ENCODE results near the gene RHOB.
"Not testable (repeated sequence)": the region's sequence is repeated elsewhere in the genome, so short reads cannot be mapped to it uniquely, and the experiment has no call there.

RHOB gene

GRCh38 chr2:20454036-20454981, 7.4 kb downstream of the RHOB start:
- DNase-seq (ENCODE audit: low read depth): no peak

- DNase-seq (ENCODE audit: low read depth): no peak
These were observed 8.3 kb downstream of the RHOB start for GRCh38 chr2:20455076-20455587.

DNA sequence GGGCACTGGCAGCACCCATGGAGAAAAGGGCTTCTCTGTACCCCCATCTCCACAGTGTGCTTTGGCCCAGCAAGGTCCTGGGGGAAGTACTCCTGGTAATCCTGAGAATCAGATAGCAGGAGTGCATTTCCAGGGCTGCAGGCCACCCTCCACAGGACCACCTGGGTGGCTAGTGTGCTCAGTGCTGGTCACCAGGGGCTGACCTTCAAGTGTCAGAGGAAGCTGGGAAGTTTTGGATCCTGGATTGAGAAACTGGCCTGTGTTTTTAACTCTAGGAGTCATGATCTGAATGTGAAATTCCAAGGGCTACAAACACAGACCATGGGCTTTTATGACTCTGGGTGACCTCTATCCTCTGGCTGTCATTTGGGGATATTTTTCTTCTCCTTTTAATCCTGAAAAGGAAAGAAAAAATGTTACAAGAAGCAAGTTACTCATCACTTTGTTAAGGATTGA, 9.3 kb downstream of the RHOB start:
- DNase-seq (ENCODE audit: low read depth): no peak

DNA sequence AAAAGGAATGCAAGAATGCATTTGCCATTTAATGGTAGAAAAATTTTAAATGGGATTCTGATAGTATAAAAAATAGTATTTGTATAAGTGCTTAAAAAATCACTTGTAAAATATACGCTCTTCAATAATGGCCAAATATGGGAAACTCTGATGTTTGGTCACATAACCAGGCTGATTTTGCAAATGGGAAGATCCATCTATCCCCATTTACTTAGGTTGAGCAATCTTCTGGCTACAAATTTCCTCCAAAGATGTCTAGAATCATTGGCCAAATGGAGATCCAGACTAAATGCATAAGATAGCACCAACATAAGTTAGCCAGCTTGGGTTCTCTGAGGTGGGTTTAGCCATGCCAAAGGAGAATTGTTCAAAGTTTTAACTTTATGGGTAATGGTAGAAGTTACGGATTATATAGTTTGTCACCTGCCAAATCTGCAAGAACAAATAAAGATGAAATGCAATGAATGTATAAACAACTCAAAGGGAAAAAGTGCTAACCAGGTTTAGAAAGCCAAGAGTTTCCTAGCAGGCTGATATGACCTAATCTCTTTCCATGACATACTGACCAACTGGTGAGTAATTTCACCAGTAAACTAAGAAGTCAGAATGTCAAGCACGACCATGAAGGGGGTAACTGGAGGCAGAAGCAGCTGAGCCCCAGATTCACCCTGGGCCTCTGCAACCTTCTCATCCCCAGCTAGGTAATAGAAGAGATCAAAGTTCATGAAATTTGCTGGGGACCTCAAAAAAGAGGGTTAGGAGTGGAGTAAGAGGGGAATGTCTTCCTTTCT, 10.0 kb downstream of the RHOB start:
- DNase-seq (ENCODE audit: low read depth): no peak

- DNase-seq (ENCODE audit: low read depth): no peak
These were observed 11.1 kb downstream of the RHOB start for GRCh38 chr2:20457661-20458630.

DNA sequence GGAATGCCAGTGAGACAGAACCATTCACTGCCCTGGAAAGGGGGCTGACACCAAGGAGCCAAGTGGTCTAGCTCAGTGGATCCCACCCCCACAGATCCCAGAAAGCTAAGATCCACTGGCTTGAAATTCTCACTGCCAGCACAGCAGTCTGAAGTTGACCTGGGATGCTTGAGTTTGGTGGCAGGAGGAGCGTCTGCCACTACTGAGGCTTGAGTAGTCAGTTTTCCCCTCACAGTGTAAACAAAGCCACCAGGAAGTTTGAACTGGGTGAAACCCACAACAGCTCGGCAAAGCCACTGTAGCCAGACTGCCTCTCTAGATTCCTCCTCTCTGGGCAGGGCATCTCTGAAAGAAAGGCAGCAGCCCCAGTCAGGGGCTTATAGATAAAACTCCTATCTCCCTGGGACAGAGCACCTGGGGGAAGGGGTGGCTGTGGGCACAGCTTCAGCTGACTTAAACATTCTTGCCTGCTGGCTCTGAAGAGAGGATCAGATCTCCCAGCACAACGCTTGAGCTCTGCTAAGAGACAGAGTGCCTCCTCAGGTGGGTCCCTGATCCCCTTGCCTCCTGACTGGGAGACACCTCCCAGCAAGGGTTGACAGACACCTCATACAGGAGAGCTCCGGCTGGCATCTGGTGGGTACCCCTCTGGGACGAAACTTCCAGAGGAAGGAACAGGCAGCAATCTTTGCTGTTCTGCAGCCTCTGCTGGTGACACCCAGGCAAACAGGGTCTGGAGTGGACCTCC, 12.0 kb downstream of the RHOB start:
- not testable (repeated sequence) for DNase-seq (ENCODE audit: low read depth)

- no peak for DNase-seq (ENCODE audit: low read depth)
These were observed 19.0 kb downstream of the RHOB start for GRCh38 chr2:20465716-20466394.

GRCh38 chr2:20467789-20468548, 21.1 kb downstream of the RHOB start:
- DNase-seq (ENCODE audit: low read depth): no peak

DNA sequence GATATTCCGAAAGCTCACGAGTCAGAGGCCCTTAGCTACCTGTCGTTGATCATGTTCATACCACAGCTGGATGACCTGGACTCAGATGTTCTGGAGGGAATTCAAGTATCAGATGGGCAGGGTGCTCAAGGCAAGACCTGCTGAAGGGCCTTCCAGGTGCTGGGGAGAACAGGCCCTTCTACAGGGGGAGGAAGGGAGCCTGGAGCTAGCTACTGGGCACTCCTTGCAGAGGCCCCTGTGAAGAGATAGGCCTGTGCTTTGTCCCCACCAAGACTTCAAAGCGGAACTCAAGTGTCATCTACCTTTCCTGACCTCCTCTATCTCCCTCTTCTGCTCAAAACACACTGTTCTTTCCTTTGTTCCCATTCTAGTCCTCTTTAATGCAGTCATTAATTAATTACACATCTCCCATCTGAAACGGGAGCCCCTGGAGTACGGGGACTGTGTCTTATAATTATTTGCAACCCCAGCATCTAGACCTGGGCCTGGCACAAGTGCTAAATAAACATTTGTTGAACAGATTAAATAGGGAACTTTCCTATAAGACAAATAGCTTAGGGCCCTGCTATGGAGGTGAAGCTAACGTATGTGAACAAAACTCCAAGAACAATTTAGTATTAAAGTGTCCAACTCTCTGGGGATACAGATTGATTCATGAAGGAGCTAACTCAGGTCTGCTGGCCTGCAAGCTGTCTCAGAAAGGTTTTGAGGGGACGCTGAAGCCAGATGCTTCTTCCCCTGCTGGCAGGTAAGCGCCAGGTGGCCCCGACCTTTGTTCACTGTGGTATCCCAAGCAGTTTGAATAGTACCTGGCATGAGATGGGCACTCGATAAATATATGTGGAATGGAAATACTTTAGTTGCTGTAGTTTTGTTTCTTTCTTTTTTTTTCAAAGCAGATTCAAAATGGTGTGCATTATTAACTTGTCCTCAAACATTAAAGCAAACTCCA, 22.0 kb downstream of the RHOB start:
- DNase-seq (ENCODE audit: low read depth): no peak

- DNase-seq (ENCODE audit: low read depth): no peak
These were observed 22.7 kb downstream of the RHOB start for GRCh38 chr2:20469595-20469994.

- no peak for DNase-seq (ENCODE audit: low read depth)
These were observed 23.3 kb downstream of the RHOB start for GRCh38 chr2:20470211-20470610.

DNA sequence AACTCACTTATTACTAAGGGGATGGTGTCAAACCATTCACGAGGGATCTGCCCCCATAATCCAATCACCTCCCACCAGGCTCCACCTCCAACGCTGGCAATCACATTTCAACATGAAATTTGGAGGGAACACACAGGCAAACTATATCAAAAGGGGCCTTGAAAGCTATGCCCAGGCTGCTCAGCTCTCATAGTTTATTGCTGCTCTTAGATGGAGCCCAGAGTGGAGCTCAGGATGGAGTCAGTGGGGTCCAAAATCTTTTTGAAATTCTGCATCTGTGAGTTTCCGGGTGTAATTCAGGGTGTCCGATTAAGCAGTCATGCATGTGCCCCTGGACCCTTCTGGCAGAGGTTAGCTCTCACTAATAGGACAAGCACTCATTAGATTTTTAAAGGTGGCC, 24.3 kb downstream of the RHOB start:
- DNase-seq (ENCODE audit: low read depth): no peak

GRCh38 chr2:20471902-20472559, 25.2 kb downstream of the RHOB start:
- DNase-seq (ENCODE audit: low read depth): no peak

DNA sequence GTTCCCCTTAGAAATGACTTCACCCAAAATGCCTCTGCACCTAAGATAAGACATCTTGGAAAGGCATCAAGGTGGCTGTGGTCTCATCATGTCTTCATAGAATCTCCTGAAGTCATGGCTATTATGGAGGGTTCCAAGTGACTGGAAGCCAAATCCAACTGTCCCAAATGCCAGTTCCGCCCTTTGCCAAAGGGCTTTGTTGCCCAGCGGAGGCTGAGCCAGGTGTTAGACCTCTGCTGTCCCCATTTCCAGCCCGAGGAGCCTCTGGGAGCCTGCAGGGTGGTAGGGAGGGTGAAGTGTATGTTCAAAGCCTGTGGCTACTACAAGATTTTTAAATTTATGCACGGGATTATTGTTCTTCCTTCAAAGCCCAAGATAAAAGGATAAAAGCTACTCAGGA, 25.7 kb downstream of the RHOB start:
- DNase-seq (ENCODE audit: low read depth): no peak

GRCh38 chr2:20473128-20473527, 26.3 kb downstream of the RHOB start:
- DNase-seq (ENCODE audit: low read depth): no peak

DNA sequence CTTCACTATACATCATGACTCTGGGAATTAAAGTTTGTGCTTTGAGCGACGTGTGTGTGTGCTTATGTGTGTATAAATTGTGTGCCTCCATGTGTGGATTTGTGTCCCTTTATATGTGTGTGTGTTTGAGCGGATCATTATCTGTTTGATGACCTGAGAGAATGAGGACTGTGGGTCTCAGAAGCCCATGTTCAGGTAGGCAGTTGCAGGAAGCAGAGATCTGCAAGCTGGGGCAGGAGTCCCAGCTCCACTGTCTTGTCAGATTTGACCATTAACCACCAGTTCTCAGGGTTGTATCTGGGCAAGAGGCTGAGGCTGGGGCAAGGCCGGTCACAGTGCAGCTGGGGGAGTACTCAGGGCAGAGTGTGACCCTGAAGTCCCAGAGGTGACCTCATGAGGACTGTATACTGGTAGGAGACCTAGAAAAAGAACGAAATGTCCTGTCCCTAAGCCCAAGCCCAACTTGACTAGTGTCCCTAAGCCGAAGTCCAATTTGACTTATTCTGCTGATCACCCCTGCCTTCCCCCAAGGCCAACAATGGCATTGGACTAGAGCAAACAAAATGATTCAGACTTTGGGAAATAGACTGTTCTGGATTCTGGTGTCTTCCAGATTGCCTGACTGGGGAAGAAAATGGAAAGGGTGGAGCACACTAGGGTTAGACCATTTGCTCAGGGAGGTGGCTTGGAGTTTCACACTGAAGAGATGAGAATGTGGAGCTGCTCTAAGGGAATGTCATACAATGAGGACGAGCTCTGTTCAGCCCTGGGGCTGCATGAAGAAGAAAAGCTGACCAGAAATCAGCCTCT, 28.1 kb downstream of the RHOB start:
- no peak for DNase-seq (ENCODE audit: low read depth)

DNA sequence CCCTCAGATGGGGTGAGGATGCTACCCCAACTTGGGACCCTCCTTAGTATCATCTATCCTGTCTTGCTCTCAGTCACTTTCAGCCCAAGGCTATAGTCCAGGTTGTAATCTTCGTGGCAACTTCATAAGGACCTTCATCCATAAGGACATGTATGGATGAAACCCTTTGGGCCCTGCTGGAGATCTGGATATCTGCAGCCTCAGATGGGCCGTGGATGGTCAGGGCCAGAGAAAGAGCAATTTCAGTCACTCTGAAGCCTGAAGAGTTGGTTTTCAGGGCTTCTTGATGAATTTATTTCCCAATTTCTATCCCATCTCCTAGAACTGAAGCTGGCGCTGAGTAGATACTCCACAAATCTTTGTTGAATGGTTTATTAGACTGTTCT, 28.7 kb downstream of the RHOB start:
- DNase-seq (ENCODE audit: low read depth): no peak
